SK-N-SH (cell line): ENCODE results near the gene HEY2.

Experiments used
- EZH2phosphoT487 ChIP-seq: fragments of 200-600 bp; sonication (generic); IDR thresholded peaks from 2 replicates; pipeline ENCODE4 v1.6.1; 2017; ENCODE audit warnings: low read depth, mixed run types, mild to moderate bottlenecking, antibody characterized with exemption, moderate library complexity, borderline replicate concordance
- JUND ChIP-seq: IDR thresholded peaks from 2 replicates; pipeline ENCODE4 v1.4.0; 2012
- MAX ChIP-seq: IDR thresholded peaks from 2 replicates; pipeline ENCODE4 v1.4.0; 2012; ENCODE audit warnings: low read depth
- NRF1 ChIP-seq: IDR thresholded peaks from 2 replicates; pipeline ENCODE4 v1.6.1; 2012; ENCODE audit warnings: low read depth, mild to moderate bottlenecking, low read length
- POLR2AphosphoS5 ChIP-seq: IDR thresholded peaks from 2 replicates; pipeline ENCODE4 v1.6.1; 2012; ENCODE audit warnings: low read depth, low read length
- USF1 ChIP-seq: IDR thresholded peaks from 2 replicates; pipeline ENCODE4 v1.4.0; 2012; ENCODE audit warnings: low read depth, borderline replicate concordance
- YY1 ChIP-seq: IDR thresholded peaks from 2 replicates; pipeline ENCODE4 v1.4.0; 2012; ENCODE audit warnings: low read depth, mild to moderate bottlenecking
- TF ChIP-seq, protein P1 (sequence below): fragments of 200-600 bp; sonication (generic); IDR thresholded peaks from 2 replicates; pipeline ENCODE4 v1.6.1; 2017; ENCODE audit warnings: antibody characterized with exemption, mild to moderate bottlenecking, moderate library complexity

DNA sequence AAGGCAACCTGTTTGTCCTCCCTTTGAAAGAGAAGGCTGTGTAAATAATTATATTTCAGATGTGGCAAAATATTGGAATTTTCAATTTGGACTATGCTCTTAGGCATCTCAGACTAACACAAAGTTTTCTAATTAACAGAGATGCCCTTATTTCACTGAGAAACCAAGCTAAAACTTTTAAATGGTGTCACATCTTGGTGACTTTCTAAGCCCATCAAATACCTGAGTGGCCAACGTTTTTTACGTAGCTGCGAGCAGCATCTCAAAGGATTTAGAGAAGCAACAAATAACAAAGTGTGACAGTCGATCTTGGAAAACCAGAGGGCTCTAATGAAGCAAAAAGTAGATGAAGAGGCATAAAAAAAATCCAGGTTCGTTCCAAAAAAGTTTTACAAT is 3.4 kb upstream of the HEY2 start:
- TF ChIP-seq, protein P1, sequence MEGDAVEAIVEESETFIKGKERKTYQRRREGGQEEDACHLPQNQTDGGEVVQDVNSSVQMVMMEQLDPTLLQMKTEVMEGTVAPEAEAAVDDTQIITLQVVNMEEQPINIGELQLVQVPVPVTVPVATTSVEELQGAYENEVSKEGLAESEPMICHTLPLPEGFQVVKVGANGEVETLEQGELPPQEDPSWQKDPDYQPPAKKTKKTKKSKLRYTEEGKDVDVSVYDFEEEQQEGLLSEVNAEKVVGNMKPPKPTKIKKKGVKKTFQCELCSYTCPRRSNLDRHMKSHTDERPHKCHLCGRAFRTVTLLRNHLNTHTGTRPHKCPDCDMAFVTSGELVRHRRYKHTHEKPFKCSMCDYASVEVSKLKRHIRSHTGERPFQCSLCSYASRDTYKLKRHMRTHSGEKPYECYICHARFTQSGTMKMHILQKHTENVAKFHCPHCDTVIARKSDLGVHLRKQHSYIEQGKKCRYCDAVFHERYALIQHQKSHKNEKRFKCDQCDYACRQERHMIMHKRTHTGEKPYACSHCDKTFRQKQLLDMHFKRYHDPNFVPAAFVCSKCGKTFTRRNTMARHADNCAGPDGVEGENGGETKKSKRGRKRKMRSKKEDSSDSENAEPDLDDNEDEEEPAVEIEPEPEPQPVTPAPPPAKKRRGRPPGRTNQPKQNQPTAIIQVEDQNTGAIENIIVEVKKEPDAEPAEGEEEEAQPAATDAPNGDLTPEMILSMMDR: no peak
- TF ChIP-seq MAX (no peak), POLR2AphosphoS5 (no peak), JUND (no peak), NRF1 (no peak), YY1 (no peak), EZH2phosphoT487 (no peak), USF1 (no peak)
